ENCODE results near the gene RTN4RL2. TPM values are rescaled to one million over a fixed set of nuclear protein-coding genes. Genes with fewer than 3 reads are reported as not detected.

RTN4RL2 gene
- total and polyA plus RNA-seq, 4 experiments from 2014 or later: 0.17 to 0.40 TPM; not detected in 2

- peaks cover 4% of the 10 kb centered on the region for H3K36me3 ChIP-seq (ENCODE audit: insufficient read depth, low read length)
- intact Hi-C loops (cut with micrococcal nuclease): loop anchor here (5.0 kb wide), 2 partner anchors 79 to 99 kb away; no protein-coding TSS in a partner anchor
- Mint-ChIP-seq H3K4me3 (peak overlapping the region; percentile 83 to 93 (median 88)), H3K9me3 (no peaks in the 10 kb centered on the region), H3K27me3 (no peaks in the 10 kb centered on the region), H3K27ac (peak overlapping the region; percentile 77 to 94 (median 90)), H3K4me1 (peaks cover 33 to 56% (median 40%) of the 10 kb centered on the region in 4 donors), H3K36me3 (peaks cover 10 to 19% of the 10 kb centered on the region in 2 donors)
- H3K27ac ChIP-seq (ENCODE audit: low read depth, low read length): peak overlapping the region; percentile 45
- ChIA-PET POLR2A (ENCODE audit: partially characterized antibody) (interaction anchor here (0.8 to 4.1 kb wide), 7 partner anchors 10 to 315 kb away, joined by 3 to 13 read pairs (median 4); partner anchors contain the start of genes SELENOH, SSRP1, TNKS1BP1 and UBE2L6), CTCF (ENCODE audit: partially characterized antibody) (interaction anchor here (1.0 to 5.9 kb wide), 4 partner anchors 31 to 81 kb away, joined by 3 to 56 read pairs (median 10); no protein-coding TSS in a partner anchor)
- no peaks in the 10 kb centered on the region for H3K27me3 ChIP-seq (ENCODE audit: insufficient read depth, low read length)
- no peaks in the 10 kb centered on the region for H3K9me3 ChIP-seq (ENCODE audit: control insufficient read depth in 1 of 2, low read length in 2 of 2)
- peak in 2 of 5 donors; percentile 6 to 33 for DNase-seq
- H3K4me1 ChIP-seq (ENCODE audit: insufficient read depth, low read length): peaks cover 34% of the 10 kb centered on the region
- H3K4me3 ChIP-seq (ENCODE audit: low read length in 2 of 2): peak overlapping the region; percentile 32 to 58
These were observed 33.8 kb upstream of the RTN4RL2 start for GRCh38 chr11:57426439-57426928.

GRCh38 chr11:57426929-57427726, 33.2 kb upstream of the RTN4RL2 start, which contains the start of gene SLC43A3:
TSS of gene SLC43A3 (minus strand) at chr11:57427121. CDS start at chr11:57426172, 949 bp downstream.
- H3K27me3 Mint-ChIP-seq: no peaks in the 10 kb centered on the region
- Histone ChIP-seq H3K4me1 (ENCODE audit: insufficient read depth, low read length) (peaks cover 34% of the 10 kb centered on the region), H3K36me3 (ENCODE audit: insufficient read depth, low read length) (peaks cover 4% of the 10 kb centered on the region), H3K27me3 (ENCODE audit: insufficient read depth, low read length) (no peaks in the 10 kb centered on the region), H3K9me3 (ENCODE audit: control insufficient read depth in 1 of 2, low read length in 2 of 2) (no peaks in the 10 kb centered on the region), H3K27ac (ENCODE audit: low read depth, low read length) (peak within 1 kb of the TSS; percentile 45), H3K4me3 (ENCODE audit: low read length in 2 of 2) (peak within 1 kb of the TSS; percentile 32 to 58)
- H3K27ac Mint-ChIP-seq: peak within 1 kb of the TSS; percentile 78 to 94 (median 90)
- H3K36me3 Mint-ChIP-seq: peaks cover 10 to 14% of the 10 kb centered on the region in 2 donors
- ChIA-PET POLR2A (ENCODE audit: partially characterized antibody) (interaction anchor here (1.1 to 4.1 kb wide), 4 partner anchors 92 to 315 kb away, joined by 3 to 13 read pairs (median 6); partner anchors contain the start of genes SELENOH, SSRP1, TNKS1BP1 and UBE2L6), CTCF (ENCODE audit: partially characterized antibody) (interaction anchor here (0.8 to 5.9 kb wide), 6 partner anchors 30 to 141 kb away, joined by 3 to 56 read pairs (median 4); partner anchors contain the start of gene UBE2L6)
- peak within 1 kb of the TSS; percentile 83 to 93 (median 88) for H3K4me3 Mint-ChIP-seq
- no peaks in the 10 kb centered on the region for H3K9me3 Mint-ChIP-seq
- peak; percentile 36 to 62 (median 37) for DNase-seq
- intact Hi-C loops (cut with micrococcal nuclease): loop anchor here (5.0 kb wide), 2 partner anchors 80 to 100 kb away; no protein-coding TSS in a partner anchor
- peaks cover 33 to 56% (median 40%) of the 10 kb centered on the region in 4 donors for H3K4me1 Mint-ChIP-seq

DNA sequence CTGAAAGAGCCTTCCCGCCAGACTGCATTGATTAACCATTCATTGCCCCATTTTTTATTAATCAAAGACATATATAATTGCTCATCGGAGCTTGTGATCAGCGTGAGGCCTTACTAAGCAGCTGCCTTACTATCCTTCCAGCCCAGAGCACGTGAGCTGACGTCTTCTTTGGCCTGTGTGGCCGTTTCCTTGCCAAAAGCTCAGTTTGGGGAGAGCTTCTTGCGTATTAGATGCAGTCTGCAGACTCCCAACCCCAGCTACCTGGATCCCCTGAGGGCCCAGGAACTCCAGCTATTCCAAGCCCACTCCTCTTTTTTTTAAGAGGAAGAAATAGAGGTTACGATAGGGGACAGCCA, 32.6 kb upstream of the RTN4RL2 start:
- peaks cover 34% of the 10 kb centered on the region for H3K4me1 ChIP-seq (ENCODE audit: insufficient read depth, low read length)
- DNase-seq: no peak
- POLR2A ChIA-PET (ENCODE audit: partially characterized antibody): no interaction called here
- H3K27ac Mint-ChIP-seq: peak overlapping the region in 4 of 7 donors; percentile 78 to 94 (median 88)
- H3K27me3 ChIP-seq (ENCODE audit: insufficient read depth, low read length): no peaks in the 10 kb centered on the region
- peaks cover 30 to 51% (median 40%) of the 10 kb centered on the region in 4 donors for H3K4me1 Mint-ChIP-seq
- H3K27me3 Mint-ChIP-seq: no peaks in the 10 kb centered on the region
- CTCF ChIA-PET (ENCODE audit: partially characterized antibody): interaction anchor here (0.8 to 5.9 kb wide), 4 partner anchors 30 to 140 kb away, joined by 3 to 56 read pairs (median 4); partner anchors contain the start of gene UBE2L6
- peaks cover 3% of the 10 kb centered on the region for H3K36me3 ChIP-seq (ENCODE audit: insufficient read depth, low read length)
- no peak overlapping the region for H3K4me3 ChIP-seq (ENCODE audit: low read length in 2 of 2)
- H3K27ac ChIP-seq (ENCODE audit: low read depth, low read length): no peak overlapping the region
- H3K9me3 ChIP-seq (ENCODE audit: control insufficient read depth in 1 of 2, low read length in 2 of 2): no peaks in the 10 kb centered on the region
- intact Hi-C loops (cut with micrococcal nuclease): loop anchor here (5.0 kb wide), 2 partner anchors 80 to 100 kb away; no protein-coding TSS in a partner anchor
- no peaks in the 10 kb centered on the region for H3K9me3 Mint-ChIP-seq
- H3K4me3 Mint-ChIP-seq: peak overlapping the region; percentile 83 to 93 (median 87)
- H3K36me3 Mint-ChIP-seq: peaks cover 4 to 8% of the 10 kb centered on the region in 2 donors

DNA sequence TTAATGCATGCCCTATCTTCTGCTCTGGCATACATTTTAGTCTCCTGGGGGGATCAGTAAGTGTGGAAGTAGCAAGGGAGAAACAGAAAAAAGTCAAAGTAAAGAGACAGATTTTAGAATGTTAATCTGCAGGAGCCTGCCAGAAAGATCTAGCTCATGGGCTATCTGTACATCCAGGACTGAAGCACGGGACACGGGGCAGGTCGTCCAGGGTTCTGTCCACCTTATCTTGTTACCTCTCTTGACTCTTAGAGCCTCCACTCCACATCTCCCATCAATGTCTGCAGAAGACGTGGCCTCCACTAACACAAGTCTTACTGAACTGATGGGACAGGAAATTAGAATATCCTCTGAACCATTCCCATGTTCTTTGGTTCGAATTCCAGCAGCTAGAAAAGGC, 31.7 kb upstream of the RTN4RL2 start:
- Mint-ChIP-seq H3K27ac (peak overlapping the region in 2 of 7 donors; percentile 22 to 94), H3K9me3 (no peaks in the 10 kb centered on the region), H3K27me3 (no peaks in the 10 kb centered on the region), H3K4me1 (peaks cover 29 to 42% (median 35%) of the 10 kb centered on the region in 4 donors), H3K36me3 (peaks cover 3% of the 10 kb centered on the region in 2 donors), H3K4me3 (no peak overlapping the region)
- no peaks in the 10 kb centered on the region for H3K27me3 ChIP-seq (ENCODE audit: insufficient read depth, low read length)
- intact Hi-C loops (cut with micrococcal nuclease): loop anchor here (5.0 kb wide), 2 partner anchors 81 to 101 kb away; no protein-coding TSS in a partner anchor
- H3K4me1 ChIP-seq (ENCODE audit: insufficient read depth, low read length): peaks cover 34% of the 10 kb centered on the region
- no peaks in the 10 kb centered on the region for H3K9me3 ChIP-seq (ENCODE audit: control insufficient read depth in 1 of 2, low read length in 2 of 2)
- ChIA-PET POLR2A (ENCODE audit: partially characterized antibody) (no interaction called here), CTCF (ENCODE audit: partially characterized antibody) (interaction anchor here (1.1 to 5.9 kb wide), 2 partner anchors 29 to 99 kb away, joined by 3 to 56 read pairs; no protein-coding TSS in a partner anchor)
- DNase-seq: no peak
- no peak overlapping the region for H3K4me3 ChIP-seq (ENCODE audit: low read length in 2 of 2)
- no peak overlapping the region for H3K27ac ChIP-seq (ENCODE audit: low read depth, low read length)
- no peaks in the 10 kb centered on the region for H3K36me3 ChIP-seq (ENCODE audit: insufficient read depth, low read length)

DNA sequence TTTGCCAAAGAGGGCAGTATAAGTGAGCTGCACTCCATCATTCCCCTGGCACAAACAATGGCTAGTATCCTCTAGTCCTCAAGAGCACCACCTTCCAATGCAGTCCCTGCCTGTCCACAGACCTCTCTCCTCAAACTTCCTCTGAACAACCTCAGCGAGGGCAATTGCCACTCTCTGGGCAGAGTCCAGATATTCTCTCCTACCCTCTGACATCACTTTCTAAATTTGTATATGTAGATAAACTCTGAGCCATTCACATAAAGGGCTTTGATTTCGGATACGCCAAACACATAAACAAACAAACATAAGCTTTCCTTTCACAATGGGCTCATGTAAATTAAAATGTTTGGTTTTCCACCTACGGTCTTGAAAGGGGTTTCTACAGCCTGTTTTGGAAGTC, 30.4 kb upstream of the RTN4RL2 start:
- Histone ChIP-seq H3K27ac (ENCODE audit: low read depth, low read length) (no peak overlapping the region), H3K4me3 (ENCODE audit: low read length in 2 of 2) (no peak overlapping the region), H3K4me1 (ENCODE audit: insufficient read depth, low read length) (peaks cover 21% of the 10 kb centered on the region), H3K9me3 (ENCODE audit: control insufficient read depth in 1 of 2, low read length in 2 of 2) (no peaks in the 10 kb centered on the region), H3K27me3 (ENCODE audit: insufficient read depth, low read length) (no peaks in the 10 kb centered on the region), H3K36me3 (ENCODE audit: insufficient read depth, low read length) (no peaks in the 10 kb centered on the region)
- Mint-ChIP-seq H3K4me1 (peaks cover 20 to 29% (median 24%) of the 10 kb centered on the region in 4 donors), H3K27ac (peak overlapping the region in 2 of 7 donors; percentile 48 to 81), H3K27me3 (no peaks in the 10 kb centered on the region), H3K36me3 (no peaks in the 10 kb centered on the region), H3K4me3 (no peak overlapping the region), H3K9me3 (no peaks in the 10 kb centered on the region)
- no peak for DNase-seq
- intact Hi-C loops (cut with micrococcal nuclease): loop anchor here (5.0 kb wide), 2 partner anchors 83 to 103 kb away; no protein-coding TSS in a partner anchor
- ChIA-PET CTCF (ENCODE audit: partially characterized antibody) (interaction anchor here (1.7 kb wide), 1 partner anchor 28 kb away, joined by 9 read pairs; no protein-coding TSS in a partner anchor), POLR2A (ENCODE audit: partially characterized antibody) (no interaction called here)

DNA sequence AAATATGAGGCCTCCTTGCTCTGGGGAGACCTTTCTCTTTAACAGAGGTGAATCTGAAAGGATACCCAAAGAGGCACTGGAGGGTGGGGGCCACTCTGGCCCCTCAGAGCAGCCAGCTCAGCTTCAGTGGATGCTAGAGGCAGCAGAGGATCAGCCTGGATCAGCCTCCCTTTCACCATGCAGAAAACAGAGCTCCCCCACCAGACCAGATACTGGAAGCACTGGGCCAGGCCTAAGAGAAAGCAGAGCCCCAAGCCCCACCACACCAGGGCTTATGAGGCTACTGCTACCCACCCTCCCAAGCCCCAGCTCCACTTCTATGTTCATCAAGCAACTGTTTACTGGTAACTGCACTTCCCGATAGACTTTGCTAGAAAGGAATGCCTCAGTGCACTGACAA, 29.4 kb upstream of the RTN4RL2 start:
- Histone ChIP-seq H3K4me1 (ENCODE audit: insufficient read depth, low read length) (peaks cover 11% of the 10 kb centered on the region), H3K36me3 (ENCODE audit: insufficient read depth, low read length) (no peaks in the 10 kb centered on the region), H3K9me3 (ENCODE audit: control insufficient read depth in 1 of 2, low read length in 2 of 2) (no peaks in the 10 kb centered on the region), H3K4me3 (ENCODE audit: low read length in 2 of 2) (no peak overlapping the region), H3K27me3 (ENCODE audit: insufficient read depth, low read length) (no peaks in the 10 kb centered on the region), H3K27ac (ENCODE audit: low read depth, low read length) (no peak overlapping the region)
- CTCF ChIA-PET (ENCODE audit: partially characterized antibody): interaction anchor here (1.0 to 1.7 kb wide), 4 partner anchors 27 to 211 kb away, joined by 3 to 9 read pairs (median 3); no protein-coding TSS in a partner anchor
- peaks cover 12 to 19% (median 14%) of the 10 kb centered on the region in 4 donors for H3K4me1 Mint-ChIP-seq
- H3K4me3 Mint-ChIP-seq: no peak overlapping the region
- DNase-seq: no peak
- peak overlapping the region in 2 of 7 donors; percentile 18 to 69 for H3K27ac Mint-ChIP-seq
- H3K27me3 Mint-ChIP-seq: no peaks in the 10 kb centered on the region
- H3K36me3 Mint-ChIP-seq: no peaks in the 10 kb centered on the region
- POLR2A ChIA-PET (ENCODE audit: partially characterized antibody): no interaction called here
- H3K9me3 Mint-ChIP-seq: no peaks in the 10 kb centered on the region
- intact Hi-C loops (cut with micrococcal nuclease): no loop called here
